GM10248 (cell line): ENCODE results near the gene WBP2.

Source experiments
- CTCF ChIA-PET: fragments of 300-600 bp; sonication (Branson Sonifier 250); formaldehyde crosslinking; extraction: SDS; loops from one replicate; lab custom pipeline; 2021; ENCODE audit warnings: antibody characterized with exemption; lab: Yijun Ruan, JAX
- POLR2A ChIA-PET: fragments of 350-650 bp; sonication (Branson Sonifier 250); formaldehyde crosslinking; extraction: SDS; loops from one replicate; lab custom pipeline; 2020; ENCODE audit warnings: antibody characterized with exemption; lab: Yijun Ruan, JAX
- DNase-seq: peaks from one replicate; pipeline ENCODE4 v3.0.0; 2012; ENCODE audit errors: extremely low spot score
- CTCF ChIP-seq: IDR thresholded peaks from 2 replicates; pipeline ENCODE4 v1.5.1; 2012; ENCODE audit warnings: mild to moderate bottlenecking, low read depth; ENCODE audit errors: extremely low read depth, missing control alignments, control extremely low read depth

WBP2 gene

DNA sequence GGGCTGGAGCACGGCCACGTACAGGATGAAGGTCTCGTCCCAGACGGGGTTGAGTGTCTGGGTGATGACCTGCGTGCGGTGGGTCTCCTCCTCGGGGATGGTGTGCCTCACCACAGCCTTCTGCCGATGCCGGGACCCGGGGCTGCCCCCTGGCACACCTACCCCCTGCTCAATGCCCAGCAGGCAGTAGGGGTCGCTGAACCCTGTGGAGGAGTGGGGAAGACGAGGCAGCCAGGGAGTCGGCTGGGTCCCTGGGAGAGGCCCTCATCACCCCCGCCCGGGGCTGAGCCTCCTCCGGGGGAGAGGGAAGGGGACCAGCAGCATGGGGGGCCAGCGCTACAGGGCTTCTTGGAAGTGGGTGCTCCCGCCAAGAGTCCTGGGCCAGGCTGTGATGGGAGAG, 12.7 kb downstream of the WBP2 start:
- no peak for DNase-seq
- POLR2A ChIA-PET = interaction anchor here (2.0 kb wide), 1 partner anchor 63 kb away, joined by 8 read pairs; a partner anchor contains a TSS

GRCh38 chr17:75840799-75841164, 14.4 kb downstream of the WBP2 start:
- CTCF ChIA-PET = interaction anchor here (0.8 to 3.4 kb wide), 5 partner anchors 8 to 76 kb away, joined by 3 to 18 read pairs (median 4); partner anchors contain the start of gene GALK1
- no peak for DNase-seq
- POLR2A ChIA-PET = interaction anchor here (0.6 to 0.7 kb wide), 4 partner anchors 14 to 369 kb away, joined by 3 to 13 read pairs (median 4); partner anchors contain the start of gene WBP2
- no peak for TF ChIP-seq CTCF

More for the DNA sequence above, 12.7 kb downstream of the WBP2 start:
- CTCF ChIA-PET = interaction anchor here (10.8 kb wide), 1 partner anchor 14 kb away, joined by 135 read pairs; no protein-coding TSS in a partner anchor
- no peak for TF ChIP-seq CTCF

GRCh38 chr17:75839942-75840798, 15.0 kb downstream of the WBP2 start:
- DNase-seq = no peak
- CTCF ChIA-PET = interaction anchor here (0.8 to 3.4 kb wide), 6 partner anchors 8 to 87 kb away, joined by 3 to 18 read pairs (median 4); partner anchors contain the start of gene GALK1
- POLR2A ChIA-PET = no interaction called here
- no peak for TF ChIP-seq CTCF

DNA sequence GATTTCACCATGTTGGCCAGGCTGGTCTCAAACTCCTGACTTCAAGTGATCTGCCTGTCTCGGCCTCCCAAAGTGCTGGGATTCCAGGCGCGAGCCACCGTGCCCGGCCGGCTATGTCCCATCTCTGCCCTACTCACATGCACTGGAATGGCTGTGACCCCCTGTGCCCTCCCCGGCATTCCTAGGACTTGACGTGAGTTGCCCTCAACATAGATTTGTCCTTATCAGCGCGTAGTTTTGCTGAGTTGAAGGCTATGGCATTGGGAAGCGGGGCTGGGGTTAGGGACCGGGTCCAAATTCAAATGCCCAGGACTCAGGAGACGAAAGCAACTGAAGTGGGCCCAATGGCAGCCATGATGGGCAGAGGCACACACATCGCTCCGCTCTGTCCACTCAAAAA, 16.7 kb downstream of the WBP2 start:
- CTCF ChIA-PET = interaction anchor here (3.4 kb wide), 1 partner anchor 9 kb away, joined by 18 read pairs; no protein-coding TSS in a partner anchor
- no peak for TF ChIP-seq CTCF
- no peak for DNase-seq
- POLR2A ChIA-PET = interaction anchor here (0.7 kb wide), 2 partner anchors 12 to 17 kb away, joined by 4 to 6 read pairs; no protein-coding TSS in a partner anchor

- ChIA-PET POLR2A (interaction anchor here (0.7 kb wide), 1 partner anchor 16 kb away, joined by 4 read pairs; no protein-coding TSS in a partner anchor), CTCF (no interaction called here)
- TF ChIP-seq CTCF = no peak
- no peak for DNase-seq
These were observed 17.2 kb downstream of the WBP2 start for GRCh38 chr17:75837899-75838298.

DNA sequence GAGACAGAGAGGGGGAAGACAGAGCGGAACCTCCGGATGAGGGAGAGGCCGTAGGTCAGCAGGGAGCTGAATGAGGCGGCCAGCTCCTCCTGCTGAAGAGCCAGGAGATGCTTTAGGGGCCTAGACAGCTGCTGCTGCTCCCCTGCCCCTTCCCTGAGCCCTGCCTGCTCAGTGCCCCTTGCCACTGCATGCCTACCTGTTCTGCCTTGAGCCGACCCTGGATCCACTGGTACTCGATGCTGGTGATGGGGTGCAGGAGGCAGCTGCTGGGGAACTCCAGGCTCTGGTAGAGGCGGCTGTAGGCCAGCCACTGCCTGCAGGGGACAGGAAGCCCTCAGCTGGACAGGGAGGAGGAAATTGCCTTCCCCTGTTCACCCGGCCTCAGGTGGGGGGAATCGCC, 18.5 kb downstream of the WBP2 start:
- ChIA-PET POLR2A (interaction anchor here (0.5 kb wide), 1 partner anchor 430 kb away, joined by 5 read pairs; no protein-coding TSS in a partner anchor), CTCF (interaction anchor here (0.7 to 1.4 kb wide), 4 partner anchors 9 to 28 kb away, joined by 3 to 6 read pairs (median 4); no protein-coding TSS in a partner anchor)
- no peak for DNase-seq
- no peak for TF ChIP-seq CTCF
